ENCODE results near the gene TXLNB. TPM values are rescaled to one million over a fixed set of nuclear protein-coding genes. Genes with fewer than 3 reads are reported as not detected.

Gene TXLNB
- total RNA-seq, 1 experiment from 2014 or later: 0.22 TPM

DNA sequence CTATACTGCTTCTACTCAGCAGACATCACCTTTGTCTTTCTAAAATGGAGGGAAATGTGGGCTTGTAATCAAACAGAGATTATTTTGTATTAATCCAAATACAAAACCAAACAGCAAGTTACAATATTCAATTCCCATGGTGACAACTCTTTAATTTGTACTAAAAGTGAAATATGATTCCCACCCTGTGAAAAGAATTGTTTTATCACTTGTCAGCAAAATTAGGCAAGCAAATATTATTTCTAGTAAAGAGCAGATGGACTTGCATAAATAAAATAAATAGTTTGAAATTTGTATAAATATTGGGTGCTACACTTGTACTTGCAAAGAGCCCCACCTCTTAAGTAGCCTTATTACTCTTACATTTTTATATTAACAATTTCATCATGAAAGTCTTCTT lies 6.1 kb upstream of the TXLNB start:
- Histone ChIP-seq H2AFZ (ENCODE audit: low read length) (no peak overlapping the region), H4K20me1 (ENCODE audit: low read length) (no peaks in the 10 kb centered on the region), H3K27me3 (ENCODE audit: low read length) (no peaks in the 10 kb centered on the region), H3K4me1 (ENCODE audit: insufficient read depth, low read length) (peaks cover 11% of the 10 kb centered on the region), H3K4me3 (ENCODE audit: low read length) (no peak overlapping the region), H3K9me2 (replicated peaks; ENCODE audit: low read length) (no peaks in the 10 kb centered on the region), H3K79me2 (ENCODE audit: low read length) (no peaks in the 10 kb centered on the region), H3K9me3 (ENCODE audit: low read length) (no peaks in the 10 kb centered on the region), H3K27ac (ENCODE audit: low read length) (no peak overlapping the region), H3K4me2 (ENCODE audit: low read length) (no peak overlapping the region), H3K36me3 (ENCODE audit: low read depth, low read length) (no peaks in the 10 kb centered on the region), H3K9ac (ENCODE audit: low read length) (no peak overlapping the region), H3F3A (ENCODE audit: low read length, unreplicated experiment) (no peaks in the 10 kb centered on the region)
- TF ChIP-seq EZH2 (IDR thresholded peaks at IDR 0.05; ENCODE audit: low read length, unreplicated experiment): no peak
- intact Hi-C loops (cut with micrococcal nuclease): no loop called here
- POLR2A ChIA-PET (ENCODE audit: unreplicated experiment): no interaction called here
- CTCF ChIA-PET: no interaction called here
- BruUV-seq (replicated peaks): no TSS peak
- ATAC-seq (no peak), DNase-seq (no peak)

DNA sequence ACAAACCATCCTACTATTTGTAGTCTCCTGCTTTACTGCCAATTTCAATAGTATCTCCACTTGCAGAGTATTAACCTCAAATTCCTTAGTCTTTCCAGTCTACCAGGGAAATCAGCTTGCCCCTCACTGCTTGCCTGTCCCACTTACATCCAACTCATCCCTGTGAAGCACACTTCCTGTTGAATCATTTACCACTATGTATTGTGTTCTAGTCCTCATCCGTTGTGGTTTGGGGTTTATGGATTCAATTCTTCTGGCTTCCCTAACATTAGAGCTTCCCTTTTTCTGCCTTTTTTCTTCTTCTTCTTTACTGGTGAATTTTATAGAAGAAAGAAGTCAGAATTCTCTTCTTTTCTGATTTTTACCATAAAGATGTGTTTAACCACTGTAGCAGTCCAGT lies 5.1 kb upstream of the TXLNB start:
- Histone ChIP-seq H3K9me3 (ENCODE audit: low read length) (no peaks in the 10 kb centered on the region), H3K4me1 (ENCODE audit: insufficient read depth, low read length) (peaks cover 11% of the 10 kb centered on the region), H3K4me3 (ENCODE audit: low read length) (no peak overlapping the region), H3K9ac (ENCODE audit: low read length) (no peak overlapping the region), H3K36me3 (ENCODE audit: low read depth, low read length) (no peaks in the 10 kb centered on the region), H3F3A (ENCODE audit: low read length, unreplicated experiment) (no peaks in the 10 kb centered on the region), H2AFZ (ENCODE audit: low read length) (no peak overlapping the region), H4K20me1 (ENCODE audit: low read length) (no peaks in the 10 kb centered on the region), H3K27me3 (ENCODE audit: low read length) (no peaks in the 10 kb centered on the region), H3K4me2 (ENCODE audit: low read length) (no peak overlapping the region), H3K79me2 (ENCODE audit: low read length) (no peaks in the 10 kb centered on the region), H3K9me2 (replicated peaks; ENCODE audit: low read length) (no peaks in the 10 kb centered on the region), H3K27ac (ENCODE audit: low read length) (peak overlapping the region; percentile 10; the same call in 1 of the 2 replicates)
- ATAC-seq (peak; percentile 73), DNase-seq (peak; percentile 66)
- intact Hi-C loops (cut with micrococcal nuclease): no loop called here
- ChIA-PET POLR2A (ENCODE audit: unreplicated experiment) (no interaction called here), CTCF (interaction anchor here (0.6 kb wide), 1 partner anchor 66 kb away, joined by 3 read pairs; no protein-coding TSS in a partner anchor)
- TF ChIP-seq, protein P1, sequence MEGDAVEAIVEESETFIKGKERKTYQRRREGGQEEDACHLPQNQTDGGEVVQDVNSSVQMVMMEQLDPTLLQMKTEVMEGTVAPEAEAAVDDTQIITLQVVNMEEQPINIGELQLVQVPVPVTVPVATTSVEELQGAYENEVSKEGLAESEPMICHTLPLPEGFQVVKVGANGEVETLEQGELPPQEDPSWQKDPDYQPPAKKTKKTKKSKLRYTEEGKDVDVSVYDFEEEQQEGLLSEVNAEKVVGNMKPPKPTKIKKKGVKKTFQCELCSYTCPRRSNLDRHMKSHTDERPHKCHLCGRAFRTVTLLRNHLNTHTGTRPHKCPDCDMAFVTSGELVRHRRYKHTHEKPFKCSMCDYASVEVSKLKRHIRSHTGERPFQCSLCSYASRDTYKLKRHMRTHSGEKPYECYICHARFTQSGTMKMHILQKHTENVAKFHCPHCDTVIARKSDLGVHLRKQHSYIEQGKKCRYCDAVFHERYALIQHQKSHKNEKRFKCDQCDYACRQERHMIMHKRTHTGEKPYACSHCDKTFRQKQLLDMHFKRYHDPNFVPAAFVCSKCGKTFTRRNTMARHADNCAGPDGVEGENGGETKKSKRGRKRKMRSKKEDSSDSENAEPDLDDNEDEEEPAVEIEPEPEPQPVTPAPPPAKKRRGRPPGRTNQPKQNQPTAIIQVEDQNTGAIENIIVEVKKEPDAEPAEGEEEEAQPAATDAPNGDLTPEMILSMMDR (conservative IDR thresholded peaks at IDR 0.05; ENCODE audit: low read depth, low read length): no peak
- no peak for TF ChIP-seq EZH2 (IDR thresholded peaks at IDR 0.05; ENCODE audit: low read length, unreplicated experiment)
- no peak for TF ChIP-seq EZH2phosphoT487 (IDR thresholded peaks at IDR 0.05; ENCODE audit: borderline replicate concordance, low read length)
- BruUV-seq (replicated peaks): no TSS peak

DNA sequence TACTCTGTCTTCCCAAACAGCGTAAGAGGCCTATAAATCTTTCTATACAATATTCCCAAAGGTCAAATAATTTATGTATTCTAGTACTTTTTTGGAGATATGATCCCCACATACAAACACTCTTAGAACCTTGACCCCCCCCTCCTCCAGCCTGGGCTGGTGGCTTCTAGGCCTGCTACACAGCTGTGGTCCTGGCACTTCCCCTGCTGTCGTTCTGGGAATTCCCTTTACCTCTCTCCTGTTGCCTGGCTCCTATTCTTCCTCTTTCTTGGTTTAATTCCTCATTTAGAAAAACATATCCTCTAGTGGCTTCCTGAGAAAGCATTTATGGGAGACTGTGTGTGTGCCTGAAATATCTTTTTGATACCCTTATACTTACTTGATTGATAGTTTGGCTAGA lies 4.1 kb upstream of the TXLNB start:
- H3K4me3 ChIP-seq (ENCODE audit: low read length): no peak overlapping the region
- CTCF ChIA-PET: no interaction called here
- H3K27ac ChIP-seq (ENCODE audit: low read length): no peak overlapping the region

More for the DNA sequence above, 4.1 kb upstream of the TXLNB start:
- Histone ChIP-seq H3K36me3 (ENCODE audit: low read depth, low read length) (no peaks in the 10 kb centered on the region), H3K4me1 (ENCODE audit: insufficient read depth, low read length) (peaks cover 11% of the 10 kb centered on the region), H3K4me2 (ENCODE audit: low read length) (no peak overlapping the region), H2AFZ (ENCODE audit: low read length) (no peak overlapping the region), H4K20me1 (ENCODE audit: low read length) (no peaks in the 10 kb centered on the region), H3K9me3 (ENCODE audit: low read length) (no peaks in the 10 kb centered on the region), H3K9ac (ENCODE audit: low read length) (no peak overlapping the region), H3K27me3 (ENCODE audit: low read length) (no peaks in the 10 kb centered on the region), H3K9me2 (replicated peaks; ENCODE audit: low read length) (no peaks in the 10 kb centered on the region), H3K79me2 (ENCODE audit: low read length) (no peaks in the 10 kb centered on the region), H3F3A (ENCODE audit: low read length, unreplicated experiment) (no peaks in the 10 kb centered on the region)
- ATAC-seq (no peak), DNase-seq (no peak)
- TF ChIP-seq, protein P1 (conservative IDR thresholded peaks at IDR 0.05; ENCODE audit: low read depth, low read length): no peak
- TF ChIP-seq EZH2phosphoT487 (IDR thresholded peaks at IDR 0.05; ENCODE audit: borderline replicate concordance, low read length) (no peak), EZH2 (IDR thresholded peaks at IDR 0.05; ENCODE audit: low read length, unreplicated experiment) (no peak)
- intact Hi-C loops (cut with micrococcal nuclease): no loop called here
- BruUV-seq (replicated peaks): no TSS peak
- POLR2A ChIA-PET (ENCODE audit: unreplicated experiment): no interaction called here

Data from PC-3 (cell line).